ENCODE measurements around the gene ANKRD24.
"Not testable (repeated sequence)": the region's sequence is repeated elsewhere in the genome, so short reads cannot be mapped to it uniquely, and the experiment has no call there.

Gene ANKRD24

DNA sequence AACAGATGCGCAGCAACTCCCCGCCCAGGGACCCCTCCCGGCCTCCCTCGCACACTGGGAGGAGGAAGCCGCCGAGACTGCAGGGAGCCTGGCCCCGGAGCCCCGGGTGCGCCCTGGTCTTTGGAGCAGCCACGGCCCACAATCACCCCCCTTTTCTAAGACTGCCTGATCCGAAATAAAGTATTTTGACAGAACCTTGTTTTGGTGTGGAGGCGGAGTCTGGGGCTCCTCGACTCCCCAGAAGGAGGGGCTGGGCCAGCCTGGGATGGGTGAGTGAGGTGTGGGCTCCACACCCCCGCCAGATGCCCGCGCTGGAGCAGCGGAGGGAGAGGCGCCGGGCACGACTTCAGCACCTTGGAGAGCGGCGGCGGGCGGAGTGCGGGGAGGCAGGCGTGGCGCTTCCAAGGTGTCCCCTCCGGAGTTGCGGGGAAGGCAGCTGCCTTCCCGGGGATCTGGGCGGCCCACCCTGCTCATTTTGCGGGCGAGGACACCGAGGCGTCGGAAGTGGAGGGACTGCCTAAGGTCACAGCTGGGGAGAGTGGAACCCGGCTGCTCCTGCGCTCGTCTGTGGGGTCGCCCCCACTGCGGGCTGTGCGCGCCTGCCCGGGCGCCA is 9.5 kb upstream of the ANKRD24 start:
- no peak for DNase-seq (ENCODE audit: low read depth, low spot score)
- H3K27ac ChIP-seq: no peak overlapping the region

GRCh38 chr19:4173479-4174212 is 8.8 kb upstream of the ANKRD24 start:
- H3K27ac ChIP-seq: no peak overlapping the region
- no peak for DNase-seq (ENCODE audit: low read depth, low spot score)

DNA sequence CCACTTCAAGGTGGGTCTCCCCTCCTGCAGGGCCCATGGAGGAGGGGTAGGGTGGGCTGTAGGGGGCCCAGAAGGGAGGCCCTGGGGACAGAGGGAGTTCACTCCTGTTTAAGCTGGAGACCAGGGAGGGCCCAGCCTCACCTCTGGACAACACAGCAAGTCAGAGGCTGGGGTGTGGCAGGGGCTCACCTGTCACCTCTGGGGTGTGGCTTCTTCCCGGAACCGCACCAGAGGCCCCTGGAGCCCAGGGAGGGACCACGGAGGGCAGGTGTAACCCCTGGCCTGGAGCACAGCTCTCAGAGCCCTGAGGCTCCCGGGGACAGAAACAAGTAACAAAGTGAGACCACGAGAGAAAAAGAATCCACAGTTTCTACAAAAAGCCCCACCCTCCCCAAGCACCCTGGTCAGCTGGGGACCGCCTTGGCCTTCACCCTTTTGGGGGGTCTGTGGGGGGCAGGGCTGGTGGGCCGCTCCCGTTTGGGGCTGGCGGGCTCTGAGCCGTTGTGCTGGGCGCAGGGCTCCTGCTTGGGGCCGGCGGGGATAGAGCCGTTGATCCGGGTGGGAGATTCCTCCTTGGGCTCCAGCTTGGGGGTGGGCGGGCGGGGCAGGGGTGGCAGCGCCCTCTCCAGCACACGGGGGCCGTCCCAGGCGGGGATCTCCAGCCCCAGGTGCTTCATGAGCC is 8.1 kb upstream of the ANKRD24 start:
- DNase-seq (ENCODE audit: low read depth, low spot score): no peak
- H3K27ac ChIP-seq: no peak overlapping the region

DNA sequence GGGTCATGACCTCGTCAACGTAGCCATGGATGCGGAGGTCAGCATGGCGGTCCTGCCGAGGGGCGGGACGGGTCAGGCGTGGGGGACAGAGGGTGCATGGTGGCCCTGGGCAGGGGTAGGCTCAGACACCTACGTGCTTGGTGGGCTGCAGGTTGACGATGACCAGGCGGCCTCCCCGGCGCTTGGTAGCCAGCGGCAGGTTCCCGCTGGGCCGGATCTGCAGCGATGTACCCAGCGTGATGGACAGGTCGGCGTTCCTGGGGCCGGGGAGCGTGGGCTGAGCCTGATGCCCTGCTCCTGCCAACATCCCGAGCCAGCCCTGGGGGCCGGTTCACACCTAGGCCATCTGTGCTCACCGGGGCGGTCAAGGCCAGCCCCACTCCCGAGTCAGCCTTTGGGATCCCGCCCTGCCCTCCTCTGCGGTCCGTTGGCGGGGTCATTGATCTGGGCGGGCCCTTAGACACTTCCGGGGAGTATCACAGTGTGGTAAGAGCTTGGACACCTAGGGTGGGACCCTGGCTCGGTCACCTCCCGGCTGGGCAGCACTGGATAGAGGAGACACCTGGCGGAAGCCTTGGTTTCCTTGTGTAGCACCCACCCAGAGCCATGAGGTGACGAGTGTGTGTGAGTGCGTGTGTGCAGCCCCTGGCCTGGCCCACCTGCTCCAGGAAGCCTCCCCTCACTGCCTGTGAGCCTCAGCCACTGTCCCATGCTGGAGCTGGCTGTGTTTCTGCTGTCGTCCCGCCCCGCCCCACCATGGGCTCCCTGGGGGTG is 7.4 kb upstream of the ANKRD24 start:
- H3K27ac ChIP-seq: no peak overlapping the region
- no peak for DNase-seq (ENCODE audit: low read depth, low spot score)

GRCh38 chr19:4175669-4175931 is 6.9 kb upstream of the ANKRD24 start:
- no peak overlapping the region for H3K27ac ChIP-seq
- DNase-seq (ENCODE audit: low read depth, low spot score): no peak

GRCh38 chr19:4177146-4177545 is 5.3 kb upstream of the ANKRD24 start:
- DNase-seq (ENCODE audit: low read depth, low spot score): no peak
- H3K27ac ChIP-seq: no peak overlapping the region

GRCh38 chr19:4178990-4179389 is 3.5 kb upstream of the ANKRD24 start:
- DNase-seq (ENCODE audit: low read depth, low spot score): no peak

GRCh38 chr19:4181053-4181508 is 1.4 kb upstream of the ANKRD24 start:
- peak overlapping the region; percentile 80 for H3K27ac ChIP-seq
- no peak for DNase-seq (ENCODE audit: low read depth, low spot score)

More at GRCh38 chr19:4178990-4179389, 3.5 kb upstream of the ANKRD24 start:
- H3K27ac ChIP-seq: no peak overlapping the region

- no peak for DNase-seq (ENCODE audit: low read depth, low spot score)
Observed at GRCh38 chr19:4183967-4184717, 1.7 kb downstream of the ANKRD24 start.

GRCh38 chr19:4184718-4185352 is 2.3 kb downstream of the ANKRD24 start:
- no peak overlapping the region for H3K27ac ChIP-seq
- DNase-seq (ENCODE audit: low read depth, low spot score): no peak

More at GRCh38 chr19:4183967-4184717, 1.7 kb downstream of the ANKRD24 start:
- no peak overlapping the region for H3K27ac ChIP-seq

DNA sequence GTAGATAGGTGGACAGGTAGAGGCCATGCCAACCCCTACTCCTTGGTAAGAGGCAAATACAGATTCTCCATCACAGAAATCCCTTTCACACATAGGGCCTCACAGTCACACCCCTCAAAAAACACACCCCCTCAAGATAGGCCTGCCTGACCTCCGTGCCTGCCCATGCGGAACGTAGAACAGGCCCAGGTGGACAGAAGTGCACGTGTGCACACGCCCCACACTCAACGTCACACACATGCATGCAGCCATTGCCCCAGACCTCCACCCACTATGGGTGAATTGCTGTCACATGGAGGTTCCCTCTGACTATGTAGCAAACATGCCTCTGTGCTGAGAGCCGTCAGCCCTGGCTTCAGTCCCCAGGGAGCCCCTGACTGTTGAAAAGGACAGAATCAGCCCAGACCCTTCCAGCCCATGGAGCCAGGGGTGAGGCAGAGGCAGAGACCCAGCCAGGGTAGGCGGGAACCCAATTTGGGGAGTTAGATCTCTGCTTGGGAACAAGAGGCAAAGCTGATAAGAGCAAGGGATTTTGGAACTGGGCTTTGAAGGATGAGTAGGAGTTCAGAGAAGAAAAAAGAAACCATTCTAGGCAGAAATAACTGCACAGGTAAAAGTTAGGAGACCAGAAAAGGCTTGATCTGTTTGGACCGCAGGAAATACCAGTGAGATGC is 3.1 kb downstream of the ANKRD24 start:
- DNase-seq (ENCODE audit: low read depth, low spot score): no peak
- H3K27ac ChIP-seq: no peak overlapping the region

DNA sequence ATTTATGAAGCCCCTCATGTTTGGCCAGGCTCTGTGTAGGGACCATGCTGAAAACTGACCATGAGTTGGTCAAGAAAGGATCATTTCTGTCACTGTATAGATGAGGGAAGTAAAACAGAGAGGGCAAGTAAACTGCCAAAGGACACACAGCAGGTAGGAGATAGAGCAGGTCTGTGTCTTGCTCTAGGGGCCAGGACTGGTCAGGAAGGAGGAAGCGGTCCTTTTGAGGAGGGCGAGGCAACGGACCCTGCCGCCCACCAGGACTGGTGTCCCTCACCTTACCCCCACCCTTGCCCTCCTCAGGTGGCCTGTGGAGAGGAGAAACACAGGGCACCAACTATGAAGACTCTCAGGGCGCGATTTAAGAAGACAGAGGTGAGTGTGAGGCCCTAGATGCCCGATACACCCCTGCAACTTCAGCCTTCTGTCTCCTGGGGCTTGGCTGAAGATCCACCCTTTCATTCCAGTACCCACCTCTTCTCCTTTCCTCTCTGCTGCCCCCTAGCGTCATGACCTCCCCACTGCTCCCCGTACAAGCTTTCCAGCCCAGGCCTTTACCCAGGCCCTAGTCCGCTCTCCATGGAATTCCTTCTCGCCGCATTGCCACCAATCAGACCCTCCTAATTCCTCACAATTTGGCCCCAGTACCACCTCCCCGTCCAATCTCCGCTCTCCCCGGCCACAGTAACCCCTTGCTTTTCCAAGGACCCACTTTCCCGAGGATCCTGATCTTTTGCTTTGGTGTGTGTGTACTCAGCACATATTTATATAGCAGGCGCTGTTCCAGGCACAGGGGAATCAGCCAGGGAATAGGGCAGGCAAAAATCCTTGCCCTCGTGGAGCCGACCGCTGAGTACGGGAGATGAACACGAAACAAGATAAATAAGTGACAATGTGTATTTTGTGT is 3.9 kb downstream of the ANKRD24 start:
- no peak overlapping the region for H3K27ac ChIP-seq
- DNase-seq (ENCODE audit: low read depth, low spot score): no peak

GRCh38 chr19:4187313-4188122 is 5.0 kb downstream of the ANKRD24 start:
- no peak for DNase-seq (ENCODE audit: low read depth, low spot score)
- no peak overlapping the region for H3K27ac ChIP-seq

DNA sequence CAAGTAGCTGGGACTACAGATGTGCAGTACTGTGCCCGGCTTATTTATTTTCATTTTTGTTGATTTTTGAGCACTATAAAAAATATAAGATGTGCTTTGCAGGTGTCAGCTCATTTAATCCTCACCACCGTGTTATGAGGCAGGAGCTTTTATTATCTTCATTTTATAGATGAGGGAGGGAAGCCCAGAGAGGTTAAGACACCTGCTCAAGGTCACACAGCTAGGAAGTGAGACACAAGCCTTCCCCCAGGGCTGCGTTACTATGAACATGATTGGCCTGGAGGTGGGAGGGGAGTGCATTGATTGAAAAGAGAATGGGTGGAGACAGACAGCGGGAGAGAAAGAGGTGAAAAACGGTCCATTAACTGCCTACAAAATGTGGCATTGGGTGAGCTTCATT is 7.2 kb downstream of the ANKRD24 start:
- no peak for DNase-seq (ENCODE audit: low read depth, low spot score)

DNA sequence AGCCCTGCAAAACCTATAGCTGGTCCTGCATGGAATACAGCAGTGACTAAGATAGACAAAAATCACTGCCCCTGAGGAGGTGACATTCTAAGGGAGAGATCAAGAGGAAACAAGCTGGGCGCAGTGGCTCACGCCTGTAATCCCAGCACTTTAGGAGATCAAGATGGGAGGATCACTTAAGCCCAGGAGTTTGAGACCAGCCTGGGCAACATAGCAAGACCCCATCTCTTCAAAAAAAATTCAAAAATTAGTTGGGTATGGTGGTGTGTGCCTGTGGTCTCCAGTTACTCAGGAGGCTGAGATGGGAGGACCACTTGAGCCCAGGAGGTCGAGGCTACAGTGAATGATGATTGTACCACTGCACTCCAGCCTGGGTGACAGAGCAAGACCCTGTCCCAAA is 10.0 kb downstream of the ANKRD24 start:
- DNase-seq (ENCODE audit: low read depth, low spot score); H3K27ac ChIP-seq: not testable (repeated sequence)

More for the DNA sequence above, 7.2 kb downstream of the ANKRD24 start:
- H3K27ac ChIP-seq: no peak overlapping the region

GRCh38 chr19:4194353-4194752 is 11.9 kb downstream of the ANKRD24 start:
- H3K27ac ChIP-seq: no peak overlapping the region
- no peak for DNase-seq (ENCODE audit: low read depth, low spot score)

DNA sequence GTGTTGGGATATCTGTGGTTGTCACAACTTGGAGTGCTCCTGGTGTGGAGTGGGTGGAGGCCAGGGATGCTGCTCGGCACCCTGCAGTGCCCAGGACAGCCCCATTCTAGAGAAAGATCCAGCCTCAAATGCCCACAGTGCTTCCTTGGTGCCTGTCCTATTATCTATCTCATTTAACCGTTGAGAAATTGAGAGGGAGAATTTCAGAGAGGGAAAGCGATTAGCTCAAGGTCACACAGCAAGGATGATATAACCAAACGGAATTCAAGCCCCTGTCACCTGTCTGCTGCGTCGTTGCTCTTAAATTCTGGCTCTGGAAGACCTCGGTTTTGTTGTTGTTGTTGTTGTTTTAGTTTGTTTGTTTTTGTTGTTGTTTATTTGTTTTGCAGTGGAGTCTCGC is 13.5 kb downstream of the ANKRD24 start:
- DNase-seq (ENCODE audit: low read depth, low spot score): no peak

More for the DNA sequence above, 13.5 kb downstream of the ANKRD24 start:
- H3K27ac ChIP-seq: no peak overlapping the region

Data from epithelial cell of prostate (primary cell).